ENCODE results near the gene E2F4.

E2F4 gene

GRCh38 chr16:67192781-67193361 is 916 bp downstream of the E2F4 start:
- H3K36me3 ChIP-seq (ENCODE audit: control insufficient read depth in 1 of 2, insufficient read depth in 2 of 2, low read length in 2 of 2) = peaks cover 44 to 46% of the 10 kb centered on the region in 2 experiments
- peak overlapping the region; percentile 99 for H3K4ac ChIP-seq (ENCODE audit: low read depth, low read length)
- no peak for DNase-seq
- no CpG with 5 or more reads among the region's 17 CpGs for WGBS (ENCODE audit: extremely low coverage, insufficient coverage, insufficient read length)
- no peak overlapping the region for H2BK12ac ChIP-seq (ENCODE audit: low read length)
- peaks cover 7% of the 10 kb centered on the region for H3K79me1 ChIP-seq (ENCODE audit: low read length)
- no peaks in the 10 kb centered on the region for H3K9me3 ChIP-seq (ENCODE audit: insufficient read depth, low read depth, low read length)
- H2AFZ ChIP-seq (ENCODE audit: insufficient read depth, low read length, poor library complexity) = no peak overlapping the region
- H3K9ac ChIP-seq (ENCODE audit: low read length) = peak overlapping the region; percentile 98
- H2AK5ac ChIP-seq (ENCODE audit: low read length) = peak overlapping the region; percentile 98
- peak overlapping the region; percentile 92 for H3K14ac ChIP-seq (ENCODE audit: low read length)
- H3K27me3 ChIP-seq (ENCODE audit: insufficient read depth, low read length) = no peaks in the 10 kb centered on the region
- peak overlapping the region; percentile 79 for H3K4me2 ChIP-seq (ENCODE audit: low read length)
- peak overlapping the region; percentile 87 for H4K91ac ChIP-seq (ENCODE audit: low read depth, low read length)
- H3K79me2 ChIP-seq (ENCODE audit: control insufficient read depth, insufficient read depth, low read length, poor library complexity) = peaks cover 10% of the 10 kb centered on the region
- H2BK5ac ChIP-seq (ENCODE audit: low read depth, low read length, poor library complexity) = no peak overlapping the region
- no peak overlapping the region for H3K27ac ChIP-seq (ENCODE audit: low read depth, low read length)
- H3K18ac ChIP-seq (ENCODE audit: low read length) = peak overlapping the region; percentile 94
- peak overlapping the region; percentile 98 for H3K4me3 ChIP-seq (ENCODE audit: low read depth, low read length)
- H3K23ac ChIP-seq (ENCODE audit: low read length) = no peak overlapping the region
- peaks cover 13 to 18% of the 10 kb centered on the region in 2 experiments for H3K4me1 ChIP-seq (ENCODE audit: control insufficient read depth in 1 of 2, insufficient read depth in 2 of 2, low read length in 2 of 2)
- H4K8ac ChIP-seq (ENCODE audit: low read depth, low read length) = peak overlapping the region; percentile 96
- H2BK120ac ChIP-seq (ENCODE audit: insufficient read depth, low read length, poor library complexity) = peak overlapping the region; percentile 81
- H4K12ac ChIP-seq (ENCODE audit: low read depth, low read length) = peak overlapping the region; percentile 97

GRCh38 chr16:67193536-67193935 is 1.6 kb downstream of the E2F4 start:
- Histone ChIP-seq H2AFZ (ENCODE audit: insufficient read depth, low read length, poor library complexity) (no peak overlapping the region), H4K12ac (ENCODE audit: low read depth, low read length) (no peak overlapping the region), H3K18ac (ENCODE audit: low read length) (no peak overlapping the region), H2BK12ac (ENCODE audit: low read length) (no peak overlapping the region), H3K4me3 (ENCODE audit: low read depth, low read length) (no peak overlapping the region), H2BK120ac (ENCODE audit: insufficient read depth, low read length, poor library complexity) (no peak overlapping the region), H3K9ac (ENCODE audit: low read length) (no peak overlapping the region), H3K79me2 (ENCODE audit: control insufficient read depth, insufficient read depth, low read length, poor library complexity) (peaks cover 10% of the 10 kb centered on the region), H3K79me1 (ENCODE audit: low read length) (peaks cover 10% of the 10 kb centered on the region), H3K4me1 (ENCODE audit: control insufficient read depth in 1 of 2, insufficient read depth in 2 of 2, low read length in 2 of 2) (peaks cover 13 to 23% of the 10 kb centered on the region in 2 experiments), H2AK5ac (ENCODE audit: low read length) (no peak overlapping the region), H3K23ac (ENCODE audit: low read length) (no peak overlapping the region), H4K91ac (ENCODE audit: low read depth, low read length) (no peak overlapping the region), H3K27me3 (ENCODE audit: insufficient read depth, low read length) (no peaks in the 10 kb centered on the region), H3K9me3 (ENCODE audit: insufficient read depth, low read depth, low read length) (no peaks in the 10 kb centered on the region), H4K8ac (ENCODE audit: low read depth, low read length) (no peak overlapping the region), H3K27ac (ENCODE audit: low read depth, low read length) (no peak overlapping the region), H3K4ac (ENCODE audit: low read depth, low read length) (peak overlapping the region; percentile 99), H3K4me2 (ENCODE audit: low read length) (peak overlapping the region; percentile 79), H3K36me3 (ENCODE audit: control insufficient read depth in 1 of 2, insufficient read depth in 2 of 2, low read length in 2 of 2) (peaks cover 50 to 52% of the 10 kb centered on the region in 2 experiments), H2BK5ac (ENCODE audit: low read depth, low read length, poor library complexity) (no peak overlapping the region), H3K14ac (ENCODE audit: low read length) (no peak overlapping the region)
- no peak for DNase-seq

GRCh38 chr16:67194260-67194659 is 2.3 kb downstream of the E2F4 start:
- Histone ChIP-seq H4K91ac (ENCODE audit: low read depth, low read length) (no peak overlapping the region), H3K9me3 (ENCODE audit: insufficient read depth, low read depth, low read length) (no peaks in the 10 kb centered on the region), H3K4me2 (ENCODE audit: low read length) (no peak overlapping the region)

GRCh38 chr16:67195676-67196075 is 3.7 kb downstream of the E2F4 start:
- Histone ChIP-seq H3K27me3 (ENCODE audit: insufficient read depth, low read length) (no peaks in the 10 kb centered on the region), H3K36me3 (ENCODE audit: control insufficient read depth in 1 of 2, insufficient read depth in 2 of 2, low read length in 2 of 2) (peaks cover 54 to 55% of the 10 kb centered on the region in 2 experiments), H4K91ac (ENCODE audit: low read depth, low read length) (no peak overlapping the region), H3K9me3 (ENCODE audit: insufficient read depth, low read depth, low read length) (no peaks in the 10 kb centered on the region), H3K18ac (ENCODE audit: low read length) (no peak overlapping the region), H2BK5ac (ENCODE audit: low read depth, low read length, poor library complexity) (no peak overlapping the region), H4K12ac (ENCODE audit: low read depth, low read length) (no peak overlapping the region), H3K79me1 (ENCODE audit: low read length) (peaks cover 13% of the 10 kb centered on the region), H4K8ac (ENCODE audit: low read depth, low read length) (no peak overlapping the region), H2BK120ac (ENCODE audit: insufficient read depth, low read length, poor library complexity) (no peak overlapping the region), H2AK5ac (ENCODE audit: low read length) (no peak overlapping the region), H3K4ac (ENCODE audit: low read depth, low read length) (no peak overlapping the region), H3K79me2 (ENCODE audit: control insufficient read depth, insufficient read depth, low read length, poor library complexity) (peaks cover 10% of the 10 kb centered on the region), H3K14ac (ENCODE audit: low read length) (no peak overlapping the region), H2AFZ (ENCODE audit: insufficient read depth, low read length, poor library complexity) (no peak overlapping the region), H3K4me3 (ENCODE audit: low read depth, low read length) (no peak overlapping the region), H3K4me2 (ENCODE audit: low read length) (no peak overlapping the region), H3K27ac (ENCODE audit: low read depth, low read length) (no peak overlapping the region), H3K9ac (ENCODE audit: low read length) (no peak overlapping the region), H3K4me1 (ENCODE audit: control insufficient read depth in 1 of 2, insufficient read depth in 2 of 2, low read length in 2 of 2) (peaks cover 21 to 34% of the 10 kb centered on the region in 2 experiments), H2BK12ac (ENCODE audit: low read length) (no peak overlapping the region), H3K23ac (ENCODE audit: low read length) (no peak overlapping the region)
- WGBS (ENCODE audit: extremely low coverage, insufficient coverage, insufficient read length) = no CpG with 5 or more reads among the region's 5 CpGs
- no peak for DNase-seq

More at GRCh38 chr16:67194260-67194659, 2.3 kb downstream of the E2F4 start:
- Histone ChIP-seq H3K14ac (ENCODE audit: low read length) (no peak overlapping the region), H3K4ac (ENCODE audit: low read depth, low read length) (no peak overlapping the region), H2BK120ac (ENCODE audit: insufficient read depth, low read length, poor library complexity) (no peak overlapping the region), H2AFZ (ENCODE audit: insufficient read depth, low read length, poor library complexity) (no peak overlapping the region), H3K27ac (ENCODE audit: low read depth, low read length) (no peak overlapping the region), H2BK5ac (ENCODE audit: low read depth, low read length, poor library complexity) (no peak overlapping the region), H3K27me3 (ENCODE audit: insufficient read depth, low read length) (no peaks in the 10 kb centered on the region), H3K18ac (ENCODE audit: low read length) (no peak overlapping the region), H3K4me3 (ENCODE audit: low read depth, low read length) (no peak overlapping the region), H3K9ac (ENCODE audit: low read length) (no peak overlapping the region), H2BK12ac (ENCODE audit: low read length) (no peak overlapping the region), H3K4me1 (ENCODE audit: control insufficient read depth in 1 of 2, insufficient read depth in 2 of 2, low read length in 2 of 2) (peaks cover 15 to 29% of the 10 kb centered on the region in 2 experiments), H3K79me1 (ENCODE audit: low read length) (peaks cover 13% of the 10 kb centered on the region), H3K23ac (ENCODE audit: low read length) (no peak overlapping the region), H4K8ac (ENCODE audit: low read depth, low read length) (no peak overlapping the region), H3K36me3 (ENCODE audit: control insufficient read depth in 1 of 2, insufficient read depth in 2 of 2, low read length in 2 of 2) (peaks cover 51 to 52% of the 10 kb centered on the region in 2 experiments), H4K12ac (ENCODE audit: low read depth, low read length) (no peak overlapping the region), H2AK5ac (ENCODE audit: low read length) (no peak overlapping the region), H3K79me2 (ENCODE audit: control insufficient read depth, insufficient read depth, low read length, poor library complexity) (peaks cover 10% of the 10 kb centered on the region)
- WGBS (ENCODE audit: extremely low coverage, insufficient coverage, insufficient read length) = no CpG with 5 or more reads among the region's 6 CpGs
- no peak for DNase-seq
